GM18519 (cell line): Measurements from ENCODE around the gene GSK3B.
A peak's percentile ranks its signal among the peaks of the same experiment; 100 is the strongest.

Experiments used
- ATAC-seq: cut with Tn5 transposase; IDR thresholded peaks from one replicate; pipeline ENCODE4 v1.9.1; 2021; ENCODE audit warnings: mild to moderate bottlenecking, moderate library complexity; ENCODE audit not compliant: unreplicated experiment, low FRiP score

The GSK3B gene

GRCh38 chr3:119831941-119832371 lies 262.3 kb downstream of the GSK3B start:
- no peak for ATAC-seq

- no peak for ATAC-seq
Observed at GRCh38 chr3:119831022-119831421, 263.2 kb downstream of the GSK3B start.

- no peak for ATAC-seq
Observed at GRCh38 chr3:119829420-119829819, 264.8 kb downstream of the GSK3B start.

GRCh38 chr3:119826711-119827608 lies 267.3 kb downstream of the GSK3B start:
- no peak for ATAC-seq

- ATAC-seq, result no peak
Observed at GRCh38 chr3:119825820-119826219, 268.4 kb downstream of the GSK3B start.

GRCh38 chr3:119819806-119820205 lies 274.4 kb downstream of the GSK3B start:
- no peak for ATAC-seq

GRCh38 chr3:119818937-119819336 lies 275.3 kb downstream of the GSK3B start:
- ATAC-seq, result no peak

GRCh38 chr3:119817583-119818363 lies 276.5 kb downstream of the GSK3B start:
- ATAC-seq, result no peak

GRCh38 chr3:119817071-119817470 lies 277.2 kb downstream of the GSK3B start:
- ATAC-seq, result no peak

GRCh38 chr3:119815716-119816115 lies 278.5 kb downstream of the GSK3B start:
- ATAC-seq, result no peak

- no peak for ATAC-seq
Observed at GRCh38 chr3:119812491-119813058, 281.7 kb downstream of the GSK3B start.

GRCh38 chr3:119810018-119810435 lies 284.2 kb downstream of the GSK3B start:
- ATAC-seq, result peak; percentile 86

GRCh38 chr3:119809249-119810017 lies 284.8 kb downstream of the GSK3B start:
- ATAC-seq, result no peak

- no peak for ATAC-seq
Observed at GRCh38 chr3:119808843-119809242, 285.4 kb downstream of the GSK3B start.

GRCh38 chr3:119808244-119808643 lies 286.0 kb downstream of the GSK3B start:
- no peak for ATAC-seq

- no peak for ATAC-seq
Observed at GRCh38 chr3:119800844-119801243, 293.4 kb downstream of the GSK3B start.

- ATAC-seq, result no peak
Observed at GRCh38 chr3:119796785-119797184, 297.5 kb downstream of the GSK3B start.

- no peak for ATAC-seq
Observed at GRCh38 chr3:119796368-119796767, 297.9 kb downstream of the GSK3B start.

- ATAC-seq, result no peak
Observed at GRCh38 chr3:119795849-119796248, 298.4 kb downstream of the GSK3B start.

- no peak for ATAC-seq
Observed at GRCh38 chr3:119794971-119795612, 299.2 kb downstream of the GSK3B start.
